ENCODE data around the gene CACNG6. TPM values are rescaled to one million over a fixed set of nuclear protein-coding genes. Genes with fewer than 3 reads are reported as not detected.

Gene CACNG6
- total and polyA plus RNA-seq, 2 donors (not counting 3 experiments of a cell fraction or from before 2014, with no cell fraction given): 5.0 to 5.4 TPM

DNA sequence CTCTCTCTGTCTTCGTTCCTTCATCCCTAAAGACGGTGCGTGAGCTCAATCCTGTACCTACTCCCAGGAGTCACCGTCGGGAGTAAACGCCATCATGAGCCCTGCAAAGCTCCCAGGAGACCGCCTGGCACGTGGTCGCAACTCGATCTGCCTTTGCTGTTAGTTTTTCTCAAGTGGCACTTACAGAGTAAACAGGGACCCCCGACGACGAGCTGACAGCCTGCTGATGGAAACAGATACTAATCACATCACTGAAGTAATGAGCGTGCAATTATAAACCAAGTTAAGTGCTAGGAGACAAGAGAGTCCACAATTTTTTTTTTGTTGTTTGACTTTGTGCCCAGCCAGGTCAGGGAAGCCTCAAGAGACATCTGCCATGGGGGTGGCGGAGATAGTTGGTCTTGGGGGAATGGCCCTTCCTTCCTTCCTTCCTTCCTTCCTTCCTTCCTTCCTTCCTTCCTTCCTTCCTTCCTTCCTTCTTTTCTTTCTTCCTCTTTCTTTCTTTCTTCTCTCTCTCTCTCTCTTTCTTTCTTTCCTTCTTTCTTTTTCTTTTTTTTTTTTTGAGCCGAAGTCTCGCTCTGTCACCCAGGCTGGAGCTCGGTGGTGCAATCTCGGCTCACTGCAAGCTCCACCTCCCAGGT lies 23.6 kb downstream of the CACNG6 start:
- H3K9me1 ChIP-seq (replicated peaks; ENCODE audit: control insufficient read depth, extremely low read depth, insufficient read depth, low read length): no peaks in the 10 kb centered on the region
- no peaks in the 10 kb centered on the region for H3K27me3 ChIP-seq (ENCODE audit: control insufficient read depth in 2 of 2, insufficient read depth in 2 of 2, low read length in 2 of 2)
- H3K36me3 ChIP-seq (ENCODE audit: control insufficient read depth in 2 of 2, extremely low read depth in 1 of 2, insufficient read depth in 2 of 2, low read length in 2 of 2): no peaks in the 10 kb centered on the region
- no peak for TF ChIP-seq MYC (IDR thresholded peaks at IDR 0.05; ENCODE audit: low read depth, low read length)
- TF ChIP-seq JUN (IDR thresholded peaks at IDR 0.05; ENCODE audit: borderline replicate concordance, insufficient read depth, insufficient read length, low read depth): no peak
- TF ChIP-seq POLR2A (IDR thresholded peaks at IDR 0.05; ENCODE audit: low read depth, low read length): no peak
- TF ChIP-seq GATA2 (IDR thresholded peaks at IDR 0.05; ENCODE audit: insufficient read depth, insufficient read length, low read depth, low read length): no peak
- no peak for TF ChIP-seq FOS (IDR thresholded peaks at IDR 0.05; ENCODE audit: borderline replicate concordance, insufficient read depth, low read length)
- no peak for TF ChIP-seq MAX (IDR thresholded peaks at IDR 0.05; ENCODE audit: insufficient read depth, insufficient read length)
- no peak for TF ChIP-seq POLR2AphosphoS5 (IDR thresholded peaks at IDR 0.05; ENCODE audit: insufficient read depth, low read depth, low read length)
- TF ChIP-seq, protein P1, sequence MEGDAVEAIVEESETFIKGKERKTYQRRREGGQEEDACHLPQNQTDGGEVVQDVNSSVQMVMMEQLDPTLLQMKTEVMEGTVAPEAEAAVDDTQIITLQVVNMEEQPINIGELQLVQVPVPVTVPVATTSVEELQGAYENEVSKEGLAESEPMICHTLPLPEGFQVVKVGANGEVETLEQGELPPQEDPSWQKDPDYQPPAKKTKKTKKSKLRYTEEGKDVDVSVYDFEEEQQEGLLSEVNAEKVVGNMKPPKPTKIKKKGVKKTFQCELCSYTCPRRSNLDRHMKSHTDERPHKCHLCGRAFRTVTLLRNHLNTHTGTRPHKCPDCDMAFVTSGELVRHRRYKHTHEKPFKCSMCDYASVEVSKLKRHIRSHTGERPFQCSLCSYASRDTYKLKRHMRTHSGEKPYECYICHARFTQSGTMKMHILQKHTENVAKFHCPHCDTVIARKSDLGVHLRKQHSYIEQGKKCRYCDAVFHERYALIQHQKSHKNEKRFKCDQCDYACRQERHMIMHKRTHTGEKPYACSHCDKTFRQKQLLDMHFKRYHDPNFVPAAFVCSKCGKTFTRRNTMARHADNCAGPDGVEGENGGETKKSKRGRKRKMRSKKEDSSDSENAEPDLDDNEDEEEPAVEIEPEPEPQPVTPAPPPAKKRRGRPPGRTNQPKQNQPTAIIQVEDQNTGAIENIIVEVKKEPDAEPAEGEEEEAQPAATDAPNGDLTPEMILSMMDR (IDR thresholded peaks at IDR 0.05; ENCODE audit: extremely low read depth in 1 of 2, insufficient read depth in 1 of 2, low read depth in 1 of 2, low read length in 2 of 2): no peak
- no peak for TF ChIP-seq EZH2 (IDR thresholded peaks at IDR 0.05; ENCODE audit: borderline replicate concordance, low read depth, low read length, severe bottlenecking)
- H3K27ac ChIP-seq (ENCODE audit: insufficient read depth, low read depth, low read length): no peak overlapping the region
- peaks cover 6% of the 10 kb centered on the region for H3K4me1 ChIP-seq (ENCODE audit: control insufficient read depth, extremely low read depth, insufficient read depth, low read length)
- FAIRE-seq: no peak
- no peaks in the 10 kb centered on the region for H4K20me1 ChIP-seq (replicated peaks; ENCODE audit: control insufficient read depth, extremely low read depth, insufficient read depth, low read length)
- no peak overlapping the region for H3K4me3 ChIP-seq (replicated peaks in 1 of 3; ENCODE audit: insufficient read depth in 1 of 3, low read depth in 1 of 3, low read length in 3 of 3)
- H2AFZ ChIP-seq (ENCODE audit: low read depth, low read length): no peak overlapping the region
- DNase-seq (ENCODE audit: low read depth, low spot score): no peak
- dilution Hi-C loops (cut with MboI; ENCODE audit: extremely low pct_ligation_motif_present, low sequenced_read_pairs) (no loop called here), intact Hi-C loops (cut with micrococcal nuclease) (no loop called here)
- ChIA-PET CTCF (interaction anchor here (0.9 to 1.4 kb wide), 2 partner anchors 9 to 206 kb away, joined by 3 to 5 read pairs; no protein-coding TSS in a partner anchor), POLR2A (interaction anchor here (0.5 kb wide), 1 partner anchor 214 kb away, joined by 8 read pairs; no protein-coding TSS in a partner anchor)
- no peaks in the 10 kb centered on the region for H3K79me2 ChIP-seq (ENCODE audit: control insufficient read depth, insufficient read depth, low read length)
- no peaks in the 10 kb centered on the region for H3K9me3 ChIP-seq (replicated peaks; ENCODE audit: control insufficient read depth, insufficient read depth, low read length)
- no peak overlapping the region for H3K9ac ChIP-seq (replicated peaks; ENCODE audit: extremely low read depth, insufficient read depth, low read length)
- no TSS peak for BruUV-seq (replicated peaks)
- no peak overlapping the region for H3K4me2 ChIP-seq (ENCODE audit: insufficient read depth, low read length)

Measured in endothelial cell of umbilical vein (primary cell).